Breast epithelium (tissue), 3 donors: ENCODE results near the gene CSTF2T.

Experiments used
- CTCF ChIP-seq, 3 donors: fragments of 450-650 bp; IDR thresholded peaks; one replicate each; pipeline ENCODE4 v1.5.1; 2016 to 2017; ENCODE audit warnings: antibody characterized with exemption in 3 of 3, mild to moderate bottlenecking in 3 of 3, moderate library complexity in 3 of 3
- POLR2A ChIP-seq: fragments of 450-650 bp; IDR thresholded peaks from one replicate; pipeline ENCODE4 v1.6.1; 2016; ENCODE audit warnings: antibody characterized with exemption, mild to moderate bottlenecking, moderate library complexity

GRCh38 chr10:51709324-51709972 is 10.1 kb upstream of the CSTF2T start:
- TF ChIP-seq CTCF (IDR thresholded peaks at IDR 0.05) (no peak), POLR2A (no peak)
